ENCODE results near the gene IFT27.

IFT27 gene

DNA sequence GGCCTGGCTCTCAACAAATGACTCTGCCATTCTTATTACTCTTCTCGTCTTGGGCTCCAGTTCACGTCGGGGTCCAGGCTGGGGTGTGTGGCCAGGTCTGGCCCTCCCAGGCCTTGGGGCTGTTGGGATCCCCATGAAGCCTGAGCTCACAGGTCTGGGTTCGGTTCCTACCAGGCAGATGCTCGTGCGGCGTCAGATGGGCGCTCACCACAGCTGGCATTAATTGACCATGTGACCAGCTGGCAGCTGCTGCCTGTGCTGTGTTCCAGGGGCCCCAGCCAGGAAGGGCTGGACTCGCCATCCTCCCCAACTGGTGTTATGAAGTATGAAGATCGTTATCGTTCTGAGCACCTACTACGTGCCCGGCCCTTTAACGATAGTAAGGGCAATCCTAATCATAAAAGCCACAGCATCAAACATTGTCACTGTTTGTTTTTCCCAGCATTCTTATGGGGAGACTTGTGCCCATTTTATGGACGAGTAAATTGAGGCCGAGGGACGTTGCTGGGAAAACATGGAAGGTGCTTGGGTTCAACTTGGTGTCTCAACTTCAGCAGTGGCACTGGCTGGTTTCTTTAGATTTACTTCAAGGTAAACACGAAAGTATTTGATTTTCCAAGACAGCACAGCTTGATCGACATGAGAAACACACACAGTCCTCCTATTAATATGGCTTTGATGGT lies 45.6 kb downstream of the IFT27 start:
- no peak overlapping the region for H3K4me3 ChIP-seq (ENCODE audit: low read depth, low read length)
- TF ChIP-seq, protein P1, sequence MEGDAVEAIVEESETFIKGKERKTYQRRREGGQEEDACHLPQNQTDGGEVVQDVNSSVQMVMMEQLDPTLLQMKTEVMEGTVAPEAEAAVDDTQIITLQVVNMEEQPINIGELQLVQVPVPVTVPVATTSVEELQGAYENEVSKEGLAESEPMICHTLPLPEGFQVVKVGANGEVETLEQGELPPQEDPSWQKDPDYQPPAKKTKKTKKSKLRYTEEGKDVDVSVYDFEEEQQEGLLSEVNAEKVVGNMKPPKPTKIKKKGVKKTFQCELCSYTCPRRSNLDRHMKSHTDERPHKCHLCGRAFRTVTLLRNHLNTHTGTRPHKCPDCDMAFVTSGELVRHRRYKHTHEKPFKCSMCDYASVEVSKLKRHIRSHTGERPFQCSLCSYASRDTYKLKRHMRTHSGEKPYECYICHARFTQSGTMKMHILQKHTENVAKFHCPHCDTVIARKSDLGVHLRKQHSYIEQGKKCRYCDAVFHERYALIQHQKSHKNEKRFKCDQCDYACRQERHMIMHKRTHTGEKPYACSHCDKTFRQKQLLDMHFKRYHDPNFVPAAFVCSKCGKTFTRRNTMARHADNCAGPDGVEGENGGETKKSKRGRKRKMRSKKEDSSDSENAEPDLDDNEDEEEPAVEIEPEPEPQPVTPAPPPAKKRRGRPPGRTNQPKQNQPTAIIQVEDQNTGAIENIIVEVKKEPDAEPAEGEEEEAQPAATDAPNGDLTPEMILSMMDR (IDR thresholded peaks at IDR 0.05; ENCODE audit: low read depth, low read length, missing control alignments): no peak
- no peak for DNase-seq
- peaks cover 2% of the 10 kb centered on the region for H3K27me3 ChIP-seq (replicated peaks)
- in situ Hi-C loops (cut with HindIII; ENCODE audit: low pct_ligation_motif_present, low sequenced_read_pairs): no loop called here
- H3K27ac ChIP-seq: no peak overlapping the region
- no peaks in the 10 kb centered on the region for H3K36me3 ChIP-seq (replicated peaks)

DNA sequence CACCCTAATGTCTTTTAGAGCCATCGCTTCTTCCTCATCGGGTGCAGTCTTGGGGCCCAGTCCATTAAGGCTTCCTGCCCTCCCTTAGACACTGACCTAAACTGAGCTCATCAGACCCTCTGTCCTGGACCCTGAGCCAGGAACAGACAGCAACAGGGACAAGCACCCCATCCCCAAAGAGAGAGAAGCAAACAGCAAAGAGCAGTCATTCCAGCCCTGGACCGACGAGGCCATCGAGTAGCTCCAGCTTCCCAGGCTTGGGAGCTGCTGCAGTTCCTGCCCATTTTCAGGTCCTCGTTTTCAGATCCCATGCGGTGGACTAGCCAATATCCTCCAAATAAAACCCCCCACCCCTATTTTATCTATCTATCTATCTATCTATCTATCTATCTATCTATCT lies 46.6 kb downstream of the IFT27 start:
- Histone ChIP-seq H3K36me3 (replicated peaks) (no peaks in the 10 kb centered on the region), H3K4me3 (ENCODE audit: low read depth, low read length) (no peak overlapping the region), H3K27ac (no peak overlapping the region), H3K27me3 (replicated peaks) (peaks cover 2% of the 10 kb centered on the region)
- no peak for DNase-seq
- TF ChIP-seq, protein P1 (IDR thresholded peaks at IDR 0.05; ENCODE audit: low read depth, low read length, missing control alignments): no peak
- in situ Hi-C loops (cut with HindIII; ENCODE audit: low pct_ligation_motif_present, low sequenced_read_pairs): no loop called here

DNA sequence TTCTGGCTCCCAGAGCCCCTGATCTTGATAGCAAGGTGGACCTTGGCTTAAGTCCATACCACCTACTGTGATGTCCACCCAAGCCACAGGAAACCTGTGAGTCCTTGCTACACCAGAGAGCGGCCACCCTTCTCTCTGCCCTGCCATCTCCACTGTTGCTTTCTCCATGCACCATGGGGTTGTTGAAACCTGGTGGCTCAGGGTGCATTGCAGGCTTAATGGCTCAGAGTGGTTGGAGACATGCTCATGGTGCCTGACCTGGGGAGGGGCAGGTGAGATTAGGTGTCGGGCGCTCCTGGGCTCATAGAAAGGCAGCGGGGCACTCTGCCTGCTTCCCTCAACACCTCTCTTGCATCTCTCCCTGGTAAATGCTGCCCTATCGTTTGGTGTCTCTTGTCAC lies 47.4 kb downstream of the IFT27 start:
- TF ChIP-seq, protein P1 (IDR thresholded peaks at IDR 0.05; ENCODE audit: low read depth, low read length, missing control alignments): no peak
- Histone ChIP-seq H3K36me3 (replicated peaks) (no peaks in the 10 kb centered on the region), H3K27ac (no peak overlapping the region), H3K4me3 (ENCODE audit: low read depth, low read length) (no peak overlapping the region), H3K27me3 (replicated peaks) (peaks cover 2% of the 10 kb centered on the region)
- no peak for DNase-seq
- in situ Hi-C loops (cut with HindIII; ENCODE audit: low pct_ligation_motif_present, low sequenced_read_pairs): no loop called here

DNA sequence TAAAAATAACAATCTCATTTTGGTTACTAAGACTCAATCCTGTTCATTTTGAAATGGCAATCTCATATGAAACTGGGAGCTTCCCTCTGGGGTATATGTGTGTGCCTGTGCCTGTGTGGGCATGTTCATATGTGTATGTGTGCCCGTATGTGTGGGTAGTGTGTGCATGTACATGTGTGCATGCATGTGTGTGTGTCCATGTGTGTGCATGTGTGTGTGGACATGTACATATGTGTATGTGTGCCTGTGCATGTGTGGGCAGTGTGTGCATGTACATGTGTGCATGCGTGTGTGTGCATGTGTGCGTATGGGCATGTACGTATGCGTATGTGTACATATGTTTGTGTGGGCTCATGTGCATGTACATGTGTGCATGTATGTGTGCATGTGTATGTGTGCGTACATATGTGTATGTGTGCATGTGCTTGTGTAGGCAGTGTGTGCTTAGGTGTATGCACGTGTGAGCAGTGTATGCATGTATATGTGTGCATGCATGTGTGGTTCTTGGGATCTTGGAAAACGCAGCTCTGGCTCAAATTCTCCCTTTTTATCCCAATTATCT lies 47.9 kb downstream of the IFT27 start:
- H3K36me3 ChIP-seq (replicated peaks): no peaks in the 10 kb centered on the region
- in situ Hi-C loops (cut with HindIII; ENCODE audit: low pct_ligation_motif_present, low sequenced_read_pairs): no loop called here
- peaks cover 2% of the 10 kb centered on the region for H3K27me3 ChIP-seq (replicated peaks)
- no peak for DNase-seq
- H3K27ac ChIP-seq: no peak overlapping the region
- TF ChIP-seq, protein P1 (IDR thresholded peaks at IDR 0.05; ENCODE audit: low read depth, low read length, missing control alignments): no peak
- no peak overlapping the region for H3K4me3 ChIP-seq (ENCODE audit: low read depth, low read length)

DNA sequence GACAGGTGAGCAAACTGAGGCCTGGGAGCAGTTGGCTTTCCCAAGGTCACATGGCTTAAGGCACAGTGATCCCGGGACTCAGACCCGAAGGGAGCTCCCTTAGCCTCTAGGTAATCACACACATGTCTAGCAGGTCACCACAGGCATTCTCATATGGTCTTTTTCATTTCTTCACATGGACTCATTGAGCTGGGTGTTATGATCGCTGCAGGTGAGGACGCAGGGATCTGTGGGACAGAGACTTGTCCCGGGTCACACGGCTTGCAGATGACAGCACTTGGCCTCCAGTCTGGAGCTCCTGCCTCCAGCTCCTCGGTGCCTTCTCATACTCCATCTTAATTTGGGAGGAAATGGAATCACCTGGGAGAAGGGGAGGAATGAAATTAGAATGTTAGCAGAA lies 48.8 kb downstream of the IFT27 start:
- no peak overlapping the region for H3K27ac ChIP-seq
- no peaks in the 10 kb centered on the region for H3K36me3 ChIP-seq (replicated peaks)
- H3K27me3 ChIP-seq (replicated peaks): peaks cover 3% of the 10 kb centered on the region
- DNase-seq: no peak
- H3K4me3 ChIP-seq (ENCODE audit: low read depth, low read length): no peak overlapping the region
- in situ Hi-C loops (cut with HindIII; ENCODE audit: low pct_ligation_motif_present, low sequenced_read_pairs): no loop called here
- TF ChIP-seq, protein P1 (IDR thresholded peaks at IDR 0.05; ENCODE audit: low read depth, low read length, missing control alignments): no peak

DNA sequence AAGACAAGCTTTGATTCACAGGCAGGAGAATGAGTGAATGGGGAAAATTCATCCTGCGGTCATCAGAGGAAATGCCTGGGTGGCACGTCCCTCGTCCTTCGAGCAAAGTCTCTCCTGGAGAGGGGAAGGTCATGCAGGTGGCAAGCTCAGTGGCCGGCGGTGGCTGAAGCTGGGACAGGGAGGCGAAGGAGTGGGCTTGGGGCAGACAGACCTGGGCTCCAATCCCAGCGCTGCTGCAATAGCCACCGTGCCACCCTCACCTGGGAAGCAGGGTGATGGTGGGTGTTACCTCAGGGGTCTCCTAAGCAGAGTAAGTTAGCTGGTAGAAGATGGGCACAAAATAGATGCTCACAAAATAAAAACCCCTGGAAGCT lies 49.9 kb downstream of the IFT27 start:
- DNase-seq: no peak
- peaks cover 4% of the 10 kb centered on the region for H3K27me3 ChIP-seq (replicated peaks)
- H3K27ac ChIP-seq: no peak overlapping the region
- TF ChIP-seq, protein P1 (IDR thresholded peaks at IDR 0.05; ENCODE audit: low read depth, low read length, missing control alignments): no peak
- no peaks in the 10 kb centered on the region for H3K36me3 ChIP-seq (replicated peaks)
- in situ Hi-C loops (cut with HindIII; ENCODE audit: low pct_ligation_motif_present, low sequenced_read_pairs): no loop called here
- H3K4me3 ChIP-seq (ENCODE audit: low read depth, low read length): no peak overlapping the region

Data from brain microvascular endothelial cell (primary cell).